Choroid plexus epithelial cell (primary cell): ENCODE measurements around the gene PSIP1.

Source experiments
- DNase-seq: peaks from one replicate; pipeline ENCODE4 v3.0.0-alpha.2; 2010; ENCODE audit warnings: low read depth
- H3K4me3 ChIP-seq: 2 replicates; pipeline ENCODE4 v1.5.1; 2011; ENCODE audit warnings: low read depth, mild to moderate bottlenecking, control low read depth, low read length, moderate library complexity
- TF ChIP-seq, protein P1 (sequence below): conservative IDR thresholded peaks from 2 replicates; pipeline ENCODE4 v1.5.1; 2011; ENCODE audit warnings: low read depth, mild to moderate bottlenecking, control low read depth, inconsistent platforms, low read length, moderate library complexity

Gene PSIP1

DNA sequence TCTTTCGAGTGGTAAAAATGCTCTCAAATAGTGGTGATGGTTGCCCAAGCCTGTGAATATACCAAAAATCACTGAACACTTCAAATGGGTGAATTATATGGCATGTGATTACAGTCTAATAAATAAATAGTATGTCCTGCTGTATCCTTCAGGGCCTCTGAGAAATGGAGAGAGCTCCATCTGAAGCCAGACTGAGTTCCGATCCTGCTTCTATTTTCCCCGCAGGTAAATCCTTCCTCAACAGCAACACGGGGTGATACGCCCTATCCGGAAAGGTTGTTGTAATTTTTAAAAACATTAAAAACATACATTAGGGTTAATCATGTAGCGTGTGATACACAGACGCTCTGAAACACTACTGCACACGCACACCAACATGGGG, 88.8 kb downstream of the PSIP1 start:
- DNase-seq: no peak
- TF ChIP-seq, protein P1, sequence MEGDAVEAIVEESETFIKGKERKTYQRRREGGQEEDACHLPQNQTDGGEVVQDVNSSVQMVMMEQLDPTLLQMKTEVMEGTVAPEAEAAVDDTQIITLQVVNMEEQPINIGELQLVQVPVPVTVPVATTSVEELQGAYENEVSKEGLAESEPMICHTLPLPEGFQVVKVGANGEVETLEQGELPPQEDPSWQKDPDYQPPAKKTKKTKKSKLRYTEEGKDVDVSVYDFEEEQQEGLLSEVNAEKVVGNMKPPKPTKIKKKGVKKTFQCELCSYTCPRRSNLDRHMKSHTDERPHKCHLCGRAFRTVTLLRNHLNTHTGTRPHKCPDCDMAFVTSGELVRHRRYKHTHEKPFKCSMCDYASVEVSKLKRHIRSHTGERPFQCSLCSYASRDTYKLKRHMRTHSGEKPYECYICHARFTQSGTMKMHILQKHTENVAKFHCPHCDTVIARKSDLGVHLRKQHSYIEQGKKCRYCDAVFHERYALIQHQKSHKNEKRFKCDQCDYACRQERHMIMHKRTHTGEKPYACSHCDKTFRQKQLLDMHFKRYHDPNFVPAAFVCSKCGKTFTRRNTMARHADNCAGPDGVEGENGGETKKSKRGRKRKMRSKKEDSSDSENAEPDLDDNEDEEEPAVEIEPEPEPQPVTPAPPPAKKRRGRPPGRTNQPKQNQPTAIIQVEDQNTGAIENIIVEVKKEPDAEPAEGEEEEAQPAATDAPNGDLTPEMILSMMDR: no peak
- peak overlapping the region; percentile 98 for H3K4me3 ChIP-seq

DNA sequence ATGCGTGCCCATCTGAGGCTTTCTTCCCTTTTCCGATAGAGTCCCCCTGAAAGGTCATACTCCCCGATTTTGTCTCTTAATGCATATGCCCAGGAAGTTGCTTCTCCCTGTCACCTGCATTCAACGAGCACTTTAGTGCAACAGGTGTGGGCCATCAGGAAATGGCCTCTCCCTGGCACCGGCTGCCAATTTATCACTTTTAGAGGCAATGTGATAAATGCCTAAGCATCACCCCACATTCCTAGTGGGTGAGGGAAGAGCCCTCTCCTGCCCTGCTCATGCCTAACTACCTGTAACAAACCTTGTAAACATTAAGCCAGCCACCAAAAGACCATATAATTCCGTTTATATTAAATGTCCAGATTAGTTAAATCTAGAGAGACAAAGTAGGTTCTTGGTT, 89.2 kb downstream of the PSIP1 start:
- TF ChIP-seq, protein P1: no peak
- DNase-seq: no peak

DNA sequence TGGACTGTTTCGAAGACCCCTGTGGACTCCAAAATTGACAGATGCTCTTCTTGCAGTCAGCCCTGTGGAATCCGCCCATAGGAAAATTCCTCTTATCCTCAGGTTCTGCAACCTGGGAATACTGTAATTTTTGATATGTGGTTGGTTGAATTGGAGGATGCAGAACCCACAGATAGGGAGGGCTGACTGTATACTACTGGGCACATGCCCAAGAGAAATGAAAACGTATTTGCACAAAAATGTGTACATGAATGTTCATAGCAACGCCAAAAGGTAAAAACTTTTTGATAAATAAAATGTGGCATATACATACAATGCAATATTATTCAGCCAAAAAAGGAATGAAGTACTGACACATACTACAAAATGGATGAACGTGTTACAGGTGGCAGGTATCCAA, 90.0 kb downstream of the PSIP1 start:
- no peak overlapping the region for H3K4me3 ChIP-seq
- TF ChIP-seq, protein P1: no peak
- DNase-seq: no peak

More for the DNA sequence above, 89.2 kb downstream of the PSIP1 start:
- no peak overlapping the region for H3K4me3 ChIP-seq

DNA sequence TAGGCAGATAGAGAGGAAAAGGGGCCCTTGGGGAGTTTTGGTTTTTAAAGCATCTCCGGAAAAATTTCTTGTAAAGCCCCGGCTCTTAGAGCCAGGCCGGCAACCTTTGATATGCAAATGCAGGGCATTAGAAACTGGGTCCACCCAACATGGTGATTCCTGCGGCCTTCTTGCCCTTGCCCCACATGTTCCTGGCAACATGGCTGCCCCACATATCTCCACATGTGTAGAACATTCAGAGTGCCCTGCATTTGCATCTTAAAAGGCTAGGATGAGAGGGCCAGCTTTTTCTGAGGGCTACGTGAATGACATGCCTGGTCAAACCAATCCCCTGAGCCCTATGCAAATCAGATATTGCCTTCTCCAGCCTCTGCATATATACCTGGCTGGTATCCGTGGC, 93.1 kb downstream of the PSIP1 start:
- no peak overlapping the region for H3K4me3 ChIP-seq
- TF ChIP-seq, protein P1: no peak
- DNase-seq: no peak

DNA sequence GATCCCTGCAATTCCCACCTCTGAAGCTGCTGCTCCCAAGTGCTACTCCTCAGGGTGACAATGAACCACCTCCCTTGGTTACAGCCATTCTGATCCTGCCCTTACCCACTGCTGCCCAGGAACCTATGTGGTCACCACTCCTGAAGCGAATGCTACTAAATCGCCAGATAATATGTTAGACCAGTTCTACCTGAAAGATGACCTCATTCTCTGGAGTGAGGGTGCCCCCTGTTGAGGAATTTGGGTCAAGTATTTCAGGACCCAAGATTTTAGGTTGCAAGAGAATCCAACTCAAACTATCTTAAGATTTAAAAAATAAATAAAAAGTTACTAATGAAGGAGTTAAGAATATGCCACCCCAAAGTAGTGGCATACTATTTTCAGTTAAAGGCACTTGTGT, 93.9 kb downstream of the PSIP1 start:
- no peak overlapping the region for H3K4me3 ChIP-seq
- DNase-seq: peak; percentile 84
- TF ChIP-seq, protein P1: peak; percentile 61
